SK-MEL-5 (cell line): Measurements from ENCODE around the gene ANKRD10. TPM values are rescaled to one million over a fixed set of nuclear protein-coding genes. Genes with fewer than 3 reads are reported as not detected.

Experiments
- DNase-seq: peaks from one replicate; pipeline ENCODE4 v3.0.0-alpha.2; 2016; ENCODE audit warnings: low read depth, low spot score
- in situ Hi-C: cut with HindIII; loops from 2 replicates; pipeline ENCODE4 v1.10.0; 2016; ENCODE audit warnings: low sequenced_read_pairs, high pct_unique_total_duplicates, low pct_unique_long_range_greater_than_20kb
- total RNA-seq: library from RNA; depleted of rRNA; stranded (reverse); fragments of >200 nt; shearing (Covaris generic); gene quantifications from 2 replicates; pipeline ENCODE4 v1.2.3, GENCODE V29; 2014

ANKRD10 gene
- total RNA-seq, 1 experiment from 2014 or later: 71.0 TPM

DNA sequence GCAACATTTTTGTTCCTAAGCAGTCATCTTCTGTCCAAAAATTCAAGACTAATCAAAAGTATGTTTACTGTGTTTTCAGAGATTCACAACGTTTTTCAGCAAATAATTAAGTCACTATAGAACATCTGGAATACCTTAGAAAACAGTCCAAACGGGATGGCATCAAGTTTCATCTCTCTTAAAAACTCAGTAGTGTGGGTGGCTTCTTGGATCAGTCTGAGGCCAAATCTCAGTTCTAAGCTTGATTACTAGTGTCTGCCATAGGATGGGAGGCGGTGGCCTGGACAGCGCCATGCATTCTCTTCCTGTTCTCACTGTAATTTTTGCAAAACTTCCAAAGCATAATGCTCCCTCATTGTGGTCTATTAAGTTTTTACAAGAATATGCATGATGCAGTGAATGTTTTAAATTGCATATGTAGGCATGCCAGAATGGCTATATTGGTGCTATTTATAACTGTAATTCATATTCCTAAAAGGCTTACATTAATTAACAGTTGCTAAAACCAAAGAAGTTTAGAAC, 37.1 kb downstream of the ANKRD10 start:
- DNase-seq: no peak

DNA sequence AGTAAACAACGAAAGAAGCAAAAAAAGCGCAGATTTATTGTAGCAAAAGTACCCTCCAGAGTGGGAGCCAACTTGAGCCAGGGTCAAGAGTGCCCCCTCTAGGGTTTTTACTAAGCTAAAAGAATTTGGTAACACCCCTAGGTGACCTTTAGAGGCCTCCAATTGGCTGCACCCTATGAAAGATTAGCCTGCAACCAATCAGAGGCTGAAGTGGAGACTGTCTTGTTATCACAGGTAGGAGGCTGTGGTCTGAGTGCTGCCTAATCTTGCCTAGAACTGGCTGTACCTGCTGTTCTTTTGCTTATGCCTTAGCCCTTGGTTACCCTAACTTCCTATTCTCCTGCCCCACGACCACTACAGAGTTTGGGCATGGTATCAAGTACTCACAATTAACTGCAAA, 38.3 kb downstream of the ANKRD10 start:
- in situ Hi-C loops: no loop called here
- DNase-seq: no peak

More for the DNA sequence above, 37.1 kb downstream of the ANKRD10 start:
- in situ Hi-C loops: no loop called here

DNA sequence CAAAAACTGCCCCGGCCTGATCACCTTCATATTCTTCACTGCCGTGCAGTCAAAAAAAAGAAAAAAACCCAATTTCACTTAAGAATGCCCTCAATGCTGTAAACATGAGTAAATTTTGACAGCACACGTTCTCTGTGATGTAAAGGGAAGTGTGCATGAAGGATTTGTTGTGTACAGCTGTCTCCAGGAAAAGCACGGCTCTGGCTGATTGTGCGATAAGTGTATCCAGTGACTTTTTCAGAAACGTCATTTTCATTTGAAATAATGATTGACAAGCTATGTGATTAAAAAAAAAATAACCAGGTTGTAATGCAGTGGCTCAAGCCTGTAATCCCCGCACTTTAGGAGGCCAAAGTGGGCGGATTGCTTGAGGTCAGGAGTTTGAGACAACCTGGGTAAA, 39.6 kb downstream of the ANKRD10 start:
- in situ Hi-C loops: no loop called here
- DNase-seq: no peak

DNA sequence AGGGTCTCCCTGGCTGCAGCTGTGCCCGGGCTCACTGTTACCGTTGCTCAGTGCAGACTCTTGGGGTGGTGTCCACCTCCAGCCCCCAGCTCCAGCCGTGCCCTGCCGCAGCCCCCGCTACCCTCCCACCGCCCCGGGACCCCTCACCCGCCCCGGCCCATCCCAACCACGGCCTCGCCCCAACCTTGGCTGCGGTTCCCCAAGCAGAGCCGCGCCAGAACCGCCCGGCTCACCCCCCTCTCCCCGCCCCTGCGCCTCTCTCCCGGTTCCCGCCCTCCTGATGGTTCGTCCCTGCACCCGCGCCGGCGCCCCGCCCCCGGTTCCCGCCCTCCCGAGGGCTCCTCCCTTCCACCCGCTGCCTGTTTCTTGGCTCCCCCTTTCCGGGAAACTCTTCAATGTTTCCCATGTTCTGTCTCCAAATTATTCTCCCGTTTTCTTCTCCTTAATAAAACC, 40.3 kb downstream of the ANKRD10 start:
- in situ Hi-C loops: no loop called here
- DNase-seq: peak; percentile 66

DNA sequence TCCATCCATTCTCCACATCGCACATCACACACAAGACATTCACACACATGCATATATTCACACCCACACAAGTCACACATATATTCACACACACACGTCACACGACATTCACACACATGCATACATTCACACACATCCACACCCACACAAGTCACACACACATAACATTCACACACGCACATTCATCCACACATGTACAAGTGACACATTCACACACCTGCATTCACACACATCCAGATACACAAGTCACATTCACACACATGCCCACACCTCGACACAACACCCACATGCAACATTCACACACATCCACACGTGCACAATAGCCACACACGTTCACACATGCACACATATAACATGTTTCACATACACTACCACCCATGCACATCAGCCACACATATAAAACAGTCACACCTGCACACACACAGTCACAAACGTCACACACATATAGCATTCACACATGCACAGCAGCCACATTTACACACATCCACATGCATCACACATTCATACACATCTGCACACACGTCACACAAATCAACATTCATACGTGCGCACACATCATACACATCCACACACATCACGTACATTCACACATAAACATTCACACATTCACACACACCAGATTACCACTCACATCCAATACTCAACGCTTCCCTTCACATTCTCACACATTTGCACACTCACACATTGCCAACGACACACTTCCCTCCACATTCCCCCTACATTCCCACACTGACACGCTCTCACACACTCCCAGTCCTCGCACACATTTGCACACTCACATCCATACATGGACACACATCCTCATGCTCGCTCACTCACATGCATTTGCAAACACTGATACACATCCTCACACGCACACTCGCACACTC, 41.0 kb downstream of the ANKRD10 start:
- in situ Hi-C loops: no loop called here
- DNase-seq: no peak

DNA sequence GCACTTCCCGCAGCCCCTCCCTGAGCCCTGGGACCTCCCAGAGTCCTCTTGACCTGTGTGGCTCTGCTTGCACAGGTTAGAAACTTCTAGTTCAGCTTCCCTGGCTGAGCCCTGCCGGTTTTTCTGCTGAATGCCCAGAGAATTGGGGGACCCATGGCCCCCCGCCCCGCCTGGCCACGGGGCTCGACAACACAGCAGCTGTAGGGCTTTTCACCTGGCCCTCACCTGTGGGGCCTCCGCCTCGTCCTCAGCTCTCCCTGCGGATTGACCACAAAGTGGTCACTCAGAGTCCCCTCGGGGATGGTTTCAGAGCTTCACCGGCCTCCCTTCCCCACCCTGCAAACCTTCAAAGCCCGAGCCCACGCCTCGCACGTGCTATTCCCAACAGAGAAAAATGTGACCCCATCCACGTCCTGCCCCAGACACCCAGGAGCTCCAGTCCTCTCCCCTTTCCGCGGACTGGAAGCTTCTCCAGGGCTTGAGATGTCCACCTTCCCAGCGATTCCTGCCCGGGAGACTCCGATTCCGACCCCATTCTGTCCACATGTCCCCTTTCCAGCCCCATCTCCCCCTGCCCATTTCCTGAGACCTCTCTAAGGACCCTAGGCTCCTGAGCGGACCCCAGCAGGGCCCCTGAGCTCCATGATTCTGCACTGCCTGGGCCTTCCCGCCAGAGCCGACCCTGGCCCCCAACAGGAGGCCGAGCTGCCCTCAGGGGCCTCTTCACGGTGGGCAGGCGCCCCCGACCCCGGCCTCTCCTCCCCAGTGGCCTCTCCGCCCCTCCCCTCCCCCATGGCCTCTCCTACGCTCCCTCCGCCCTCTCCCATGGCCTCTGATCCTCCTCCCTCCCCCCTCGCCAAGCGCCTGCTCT, 41.9 kb downstream of the ANKRD10 start:
- in situ Hi-C loops: no loop called here
- DNase-seq: no peak

DNA sequence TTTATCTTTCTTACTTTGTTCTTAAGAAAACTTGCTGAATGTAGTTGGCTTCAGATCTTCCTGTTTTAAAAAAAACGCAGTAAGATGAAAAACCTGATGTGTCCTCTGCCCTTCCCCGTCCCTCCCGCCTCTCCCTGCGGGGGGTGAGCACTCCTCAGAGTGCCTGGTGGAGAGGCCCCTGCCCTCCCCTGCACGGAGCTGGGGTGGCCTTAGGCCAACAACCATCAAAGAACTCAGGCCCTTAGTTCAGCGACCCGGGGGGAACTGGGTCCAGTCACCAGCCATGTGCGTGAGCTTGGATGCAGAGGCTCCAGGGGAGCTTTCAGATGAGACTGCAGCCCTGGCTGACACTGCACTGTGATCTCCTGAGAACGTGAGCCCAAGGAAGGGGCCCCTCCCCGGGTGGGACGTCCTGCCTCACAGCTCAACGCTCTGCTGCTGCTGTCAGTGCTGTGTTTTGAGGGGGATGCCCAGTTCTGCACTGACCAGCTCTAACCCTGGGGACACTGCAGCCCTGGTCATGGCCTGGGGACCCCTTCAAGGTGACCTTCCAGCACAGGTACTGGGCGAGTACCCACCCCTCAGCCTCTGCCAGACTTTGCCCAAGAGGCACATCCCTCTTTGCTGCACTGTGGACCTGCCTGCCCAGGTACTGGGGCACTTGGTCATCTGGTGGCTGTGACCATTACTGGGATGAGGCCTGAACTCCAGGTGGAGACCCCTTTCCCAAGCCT, 42.7 kb downstream of the ANKRD10 start:
- in situ Hi-C loops: no loop called here
- DNase-seq: no peak

DNA sequence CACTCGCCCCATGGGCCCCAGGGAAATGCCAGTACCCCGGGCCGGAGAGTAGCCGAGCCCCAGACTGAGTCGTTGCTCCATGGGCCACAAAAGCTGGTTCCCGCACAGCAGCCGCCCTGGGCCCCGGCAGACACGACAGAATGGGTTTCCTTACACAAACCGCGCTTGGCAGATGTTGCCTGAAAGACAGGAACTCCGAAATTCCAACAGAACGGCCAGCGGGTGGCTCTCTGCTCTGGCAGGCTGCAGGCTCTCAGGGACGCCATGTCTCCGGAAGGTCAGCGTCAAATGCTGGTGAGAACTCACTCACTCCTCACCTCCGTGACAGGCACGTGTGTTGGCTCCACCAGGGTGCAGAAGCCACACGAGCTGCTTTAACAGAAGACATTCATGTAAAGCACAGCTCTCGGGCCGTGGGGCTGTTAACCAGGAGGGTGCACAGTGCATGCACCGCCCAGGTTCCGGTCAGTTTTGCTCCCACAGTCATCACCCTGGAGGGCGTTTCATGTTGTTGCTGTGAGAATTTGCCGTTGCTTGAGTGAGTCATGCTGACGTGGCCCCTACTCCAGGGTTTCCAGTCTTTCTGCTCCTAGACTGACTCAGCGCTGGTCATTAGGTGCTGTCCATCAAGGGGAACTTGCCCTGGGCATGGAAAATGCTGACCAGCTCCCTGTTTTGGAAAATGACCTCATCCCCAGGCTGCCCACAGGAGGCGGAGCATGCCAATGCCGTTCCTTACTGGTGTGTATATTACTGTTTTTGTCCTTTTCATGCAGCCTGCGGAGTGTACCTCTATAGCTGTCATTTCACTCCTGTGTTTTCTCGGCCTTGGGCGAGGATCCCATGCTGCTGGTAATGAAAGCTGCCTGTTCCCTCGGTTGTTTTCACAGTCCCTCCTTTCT, 44.8 kb downstream of the ANKRD10 start:
- peak; percentile 88 for DNase-seq
- in situ Hi-C loops: no loop called here

DNA sequence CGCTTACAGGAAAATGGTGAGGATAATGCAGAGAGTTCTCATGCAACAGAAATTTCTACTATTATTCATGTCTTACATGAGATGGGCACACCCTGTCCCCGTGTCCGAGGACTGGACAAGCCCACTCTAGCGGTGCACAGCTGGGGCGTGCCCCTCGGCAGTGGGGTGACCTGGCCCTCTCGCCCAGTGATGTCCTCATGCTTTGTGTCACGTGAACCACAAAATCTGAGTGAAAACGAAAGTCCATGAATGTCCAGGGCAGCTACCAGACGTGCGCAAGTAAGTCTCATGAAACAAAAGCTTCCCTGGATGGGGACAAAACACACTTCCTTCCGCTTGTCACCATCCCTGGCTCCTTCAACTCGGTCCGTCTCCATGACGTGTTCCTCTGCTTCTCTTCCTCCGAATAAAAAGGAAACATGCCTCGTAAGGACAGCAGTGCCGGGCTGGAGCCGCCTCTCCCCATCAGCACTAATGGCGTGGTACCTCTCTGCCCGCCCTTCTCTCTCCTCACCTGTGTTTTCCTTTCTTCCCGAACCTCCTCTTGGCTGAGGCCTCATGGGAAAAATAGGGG, 45.6 kb downstream of the ANKRD10 start:
- no peak for DNase-seq
- in situ Hi-C loops: no loop called here

DNA sequence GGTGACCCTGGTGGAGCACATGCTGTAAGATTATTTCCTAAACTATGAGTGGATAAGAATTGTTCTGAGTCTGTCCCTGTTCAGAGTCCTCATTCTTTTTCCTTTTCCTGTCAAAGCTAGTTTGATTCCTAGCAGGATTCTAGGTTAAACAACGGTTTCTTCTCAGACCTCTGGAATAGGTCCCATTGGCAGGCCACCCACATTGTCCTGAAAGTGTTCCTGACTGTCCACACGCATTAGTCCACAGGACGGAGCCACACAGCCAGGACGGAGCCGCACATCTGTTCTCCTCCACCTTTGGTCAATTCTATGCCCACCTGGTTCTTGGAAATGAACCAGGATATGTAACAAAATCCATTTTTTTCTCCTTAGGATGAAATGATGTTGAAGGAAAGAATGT, 46.1 kb downstream of the ANKRD10 start:
- DNase-seq: no peak
- in situ Hi-C loops: no loop called here

DNA sequence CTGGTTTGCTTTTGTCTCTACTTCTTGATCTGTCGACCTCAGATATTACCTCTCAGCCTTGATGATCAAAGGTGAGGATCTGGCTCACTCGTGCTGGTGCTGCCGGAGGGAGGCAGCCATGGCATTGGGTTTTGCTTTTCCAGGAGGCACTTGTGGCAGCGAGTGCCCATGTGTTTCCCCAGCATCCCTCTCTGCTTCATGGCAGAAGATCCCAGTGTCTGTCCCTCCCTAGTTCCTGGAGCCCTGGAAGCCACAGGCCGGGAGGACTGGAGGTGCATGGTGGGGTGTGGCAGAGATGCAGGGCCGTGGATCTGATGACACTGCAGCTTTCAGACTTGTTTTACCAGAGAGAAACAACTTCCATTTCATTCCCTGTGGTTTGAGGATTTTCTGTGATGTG, 47.5 kb downstream of the ANKRD10 start:
- no peak for DNase-seq
- in situ Hi-C loops: no loop called here

DNA sequence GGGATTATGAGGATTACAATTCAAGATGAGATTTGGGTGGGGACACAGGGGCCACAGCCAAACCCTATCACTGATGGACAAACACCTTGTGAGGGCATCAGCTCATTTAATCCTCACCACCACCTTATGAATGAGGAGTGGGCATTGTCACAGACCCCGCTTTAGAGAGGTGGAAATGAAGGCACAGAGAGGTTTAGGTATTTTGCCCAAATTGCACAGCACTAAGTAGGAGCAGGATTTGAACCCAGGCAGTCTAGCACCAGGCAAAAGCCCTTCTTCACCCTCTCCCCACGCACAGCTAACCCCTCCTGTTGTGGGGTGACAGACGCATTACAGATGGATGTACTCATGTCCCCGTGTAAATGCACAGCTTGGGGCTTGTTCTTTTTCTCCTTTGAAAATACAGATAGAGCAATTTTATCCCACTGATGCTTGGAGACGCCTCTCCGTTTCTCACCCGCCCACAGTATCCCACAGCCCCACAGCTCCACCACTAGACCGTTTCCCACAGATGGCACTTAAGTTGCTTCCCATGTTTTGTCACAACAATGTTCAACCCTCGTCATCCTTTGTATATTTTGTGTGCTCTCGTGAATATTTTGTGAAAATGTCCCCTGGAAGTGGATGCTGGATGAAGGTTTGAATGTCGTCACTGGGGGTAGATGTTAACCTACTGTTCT, 48.2 kb downstream of the ANKRD10 start:
- no peak for DNase-seq

DNA sequence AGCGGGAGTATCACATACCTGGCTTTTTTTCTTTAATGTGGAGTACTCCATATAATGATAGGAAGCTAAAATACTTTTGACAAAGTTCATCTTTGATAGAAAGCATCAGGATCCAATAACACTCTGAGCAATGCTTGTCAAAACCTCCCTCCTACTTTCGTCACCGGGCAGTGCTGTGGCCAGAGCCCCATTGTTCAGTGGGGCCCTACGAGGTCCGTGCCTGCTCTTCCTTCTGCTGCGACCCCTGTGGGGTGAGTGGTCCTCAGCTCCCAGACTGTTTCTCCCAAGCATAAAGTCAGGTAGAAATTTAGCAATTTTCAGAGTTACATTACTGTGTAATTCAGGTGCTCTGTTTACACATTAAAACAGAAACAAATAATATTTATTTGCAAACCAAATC, 51.2 kb downstream of the ANKRD10 start:
- in situ Hi-C loops: no loop called here
- no peak for DNase-seq

More for the DNA sequence above, 48.2 kb downstream of the ANKRD10 start:
- in situ Hi-C loops: no loop called here

DNA sequence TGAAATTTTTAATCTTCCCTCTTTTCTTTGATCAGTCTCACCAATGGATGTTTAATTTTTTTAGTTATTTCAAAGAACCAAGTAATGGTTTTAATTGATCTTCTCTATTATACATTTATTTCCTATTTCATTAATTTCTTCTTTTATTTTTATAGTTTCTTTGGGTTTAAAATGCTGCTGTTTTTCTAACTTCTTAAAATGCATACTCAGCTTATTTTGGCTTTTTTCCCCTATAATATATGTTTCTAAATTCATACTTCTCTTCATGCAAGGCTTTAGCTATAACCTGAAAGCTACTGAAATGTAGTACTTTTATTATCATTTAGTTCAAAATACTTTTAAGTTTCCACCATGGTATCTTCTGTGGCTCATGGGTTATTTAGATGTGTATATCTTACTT, 53.9 kb downstream of the ANKRD10 start:
- in situ Hi-C loops: no loop called here
- no peak for DNase-seq

DNA sequence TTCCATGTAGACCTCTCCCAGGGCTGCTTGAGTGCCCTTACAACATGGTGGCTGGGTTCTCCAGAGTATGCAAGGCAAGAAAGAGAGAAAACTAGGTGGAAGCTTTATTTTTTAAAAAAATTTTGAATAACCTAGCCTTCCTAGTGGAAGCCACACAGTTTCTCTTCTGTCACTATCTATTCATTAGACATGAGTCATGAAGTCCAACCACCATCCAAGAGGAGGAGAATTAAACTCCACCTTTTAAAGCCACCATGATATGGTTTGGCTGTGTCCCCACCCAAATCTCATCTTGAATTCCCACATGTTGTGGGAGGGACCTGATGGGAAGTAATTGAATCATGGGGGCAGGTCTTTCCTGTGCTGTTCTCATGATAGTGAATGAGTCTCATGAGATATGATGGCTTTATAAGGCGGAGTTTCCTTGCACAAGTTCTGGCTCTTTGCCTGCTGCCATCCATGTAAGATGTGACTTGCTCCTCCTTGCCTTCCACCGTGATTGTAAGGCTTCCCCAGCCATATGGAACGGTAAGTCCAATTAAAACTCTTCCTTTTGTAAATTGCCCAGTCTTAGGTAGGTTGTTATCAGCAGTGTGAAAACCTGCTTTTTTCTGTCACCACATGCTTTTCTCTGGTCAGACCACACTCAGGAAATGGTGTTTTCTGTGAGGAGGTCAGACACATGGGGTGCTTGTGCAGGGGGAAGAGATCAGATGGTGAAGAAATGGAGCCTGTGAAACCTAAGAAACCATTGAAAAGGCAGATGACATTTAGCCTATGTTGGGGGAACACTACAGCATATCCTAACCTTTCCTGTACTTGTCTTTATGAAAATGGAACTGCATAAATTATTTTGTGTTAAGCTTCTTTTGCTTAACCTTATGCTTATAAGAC, 57.7 kb downstream of the ANKRD10 start:
- no peak for DNase-seq
- in situ Hi-C loops: no loop called here
